Left ventricle myocardium inferior (tissue), 1 donor: ENCODE data around the gene SENP7. TPM values are rescaled to one million over a fixed set of nuclear protein-coding genes. Genes with fewer than 3 reads are reported as not detected.

Source experiments
- DNase-seq: peaks from one replicate; pipeline ENCODE4 v3.0.0-alpha.2; 2020
- H3K27ac ChIP-seq: fragments of 200-600 bp; replicated peaks from 2 replicates; pipeline ENCODE4 v1.8.0; 2021
- H3K27me3 ChIP-seq: fragments of 200-600 bp; 2 replicates; pipeline ENCODE4 v1.8.0; 2021; ENCODE audit warnings: low read depth
- H3K36me3 ChIP-seq: fragments of 200-600 bp; 2 replicates; pipeline ENCODE4 v1.8.0; 2021
- H3K4me1 ChIP-seq: fragments of 200-600 bp; 2 replicates; pipeline ENCODE4 v1.8.0; 2021
- H3K4me3 ChIP-seq: fragments of 200-600 bp; 2 replicates; pipeline ENCODE4 v1.8.0; 2021; ENCODE audit warnings: mild to moderate bottlenecking, moderate library complexity
- H3K9me3 ChIP-seq: fragments of 200-600 bp; replicated peaks from 2 replicates; pipeline ENCODE4 v1.8.0; 2021
- CTCF ChIP-seq: fragments of 200-600 bp; IDR thresholded peaks from 2 replicates; pipeline ENCODE4 v1.8.0; 2021; ENCODE audit warnings: antibody characterized with exemption, mild to moderate bottlenecking, borderline replicate concordance
- intact Hi-C: fragments of 100-400 bp; cut with micrococcal nuclease; formaldehyde crosslinking; loops from one replicate; pipeline ENCODE4 v1.11.0; 2022
- total RNA-seq: library from RNA; stranded (reverse); fragmentation: NEBNext Ultra II Directional; extraction: Animal tissue kit (Norgen Biotek cat#: 25700); gene quantifications from one replicate; pipeline ENCODE4 v1.2.1, GENCODE V29; 2021
- donor health status: DM: no; HTN: yes; CAD: no; lungs with severe emphysema.

Gene SENP7
- total RNA-seq, 1 donor from 2014 or later, result 8.7 TPM

- peak overlapping the region; percentile 82 for H3K4me3 ChIP-seq
- TF ChIP-seq CTCF, result no peak
- H3K36me3 ChIP-seq, result no peaks in the 10 kb centered on the region
- H3K9me3 ChIP-seq, result no peaks in the 10 kb centered on the region
- H3K27me3 ChIP-seq, result peaks cover 22% of the 10 kb centered on the region
- intact Hi-C loops, result no loop called here
- H3K27ac ChIP-seq, result peak overlapping the region; percentile 92
- DNase-seq, result no peak
- peaks cover 27% of the 10 kb centered on the region for H3K4me1 ChIP-seq
These were observed 491 bp upstream of the SENP7 start for GRCh38 chr3:101513419-101513986.

GRCh38 chr3:101512396-101512645, 691 bp downstream of the SENP7 start:
- H3K36me3 ChIP-seq, result peaks cover 5% of the 10 kb centered on the region
- peak overlapping the region; percentile 92 for H3K27ac ChIP-seq
- H3K27me3 ChIP-seq, result peaks cover 15% of the 10 kb centered on the region
- intact Hi-C loops, result no loop called here
- no peaks in the 10 kb centered on the region for H3K9me3 ChIP-seq
- no peak for DNase-seq
- no peak for TF ChIP-seq CTCF
- peak overlapping the region; percentile 82 for H3K4me3 ChIP-seq
- peaks cover 27% of the 10 kb centered on the region for H3K4me1 ChIP-seq

GRCh38 chr3:101509811-101510210, 3.2 kb downstream of the SENP7 start:
- intact Hi-C loops, result no loop called here
- Histone ChIP-seq H3K27ac (no peak overlapping the region), H3K9me3 (no peaks in the 10 kb centered on the region), H3K27me3 (no peaks in the 10 kb centered on the region), H3K36me3 (peaks cover 11% of the 10 kb centered on the region), H3K4me3 (no peak overlapping the region), H3K4me1 (peaks cover 31% of the 10 kb centered on the region)
- no peak for DNase-seq
- TF ChIP-seq CTCF, result no peak

- intact Hi-C loops, result no loop called here
- Histone ChIP-seq H3K27ac (no peak overlapping the region), H3K4me3 (no peak overlapping the region), H3K27me3 (no peaks in the 10 kb centered on the region), H3K9me3 (no peaks in the 10 kb centered on the region), H3K4me1 (peaks cover 31% of the 10 kb centered on the region), H3K36me3 (peaks cover 11% of the 10 kb centered on the region)
- no peak for DNase-seq
- TF ChIP-seq CTCF, result no peak
These were observed 3.7 kb downstream of the SENP7 start for GRCh38 chr3:101509281-101509680.

GRCh38 chr3:101501783-101502182, 11.2 kb downstream of the SENP7 start:
- Histone ChIP-seq H3K27ac (no peak overlapping the region), H3K36me3 (peaks cover 19% of the 10 kb centered on the region), H3K27me3 (no peaks in the 10 kb centered on the region), H3K9me3 (peaks cover 8% of the 10 kb centered on the region), H3K4me1 (peaks cover 3% of the 10 kb centered on the region), H3K4me3 (no peak overlapping the region)
- intact Hi-C loops, result no loop called here
- no peak for DNase-seq
- no peak for TF ChIP-seq CTCF

GRCh38 chr3:101500208-101500607, 12.8 kb downstream of the SENP7 start:
- intact Hi-C loops, result no loop called here
- no peak overlapping the region for H3K27ac ChIP-seq
- no peaks in the 10 kb centered on the region for H3K27me3 ChIP-seq
- peaks cover 15% of the 10 kb centered on the region for H3K36me3 ChIP-seq
- H3K4me3 ChIP-seq, result no peak overlapping the region
- peaks cover 8% of the 10 kb centered on the region for H3K9me3 ChIP-seq
- TF ChIP-seq CTCF, result no peak
- no peaks in the 10 kb centered on the region for H3K4me1 ChIP-seq
- no peak for DNase-seq
